SK-N-SH (cell line): ENCODE data around the gene SH3RF2. TPM values are rescaled to one million over a fixed set of nuclear protein-coding genes. Genes with fewer than 3 reads are reported as not detected.

ENCODE experiments used
- EP300 ChIP-seq, 2 experiments: IDR thresholded peaks; 2 replicates each; pipeline versions ENCODE4 v1.4.0 to v1.6.1; 2012; ENCODE audit warnings: borderline replicate concordance in 1 of 2, low read depth in 1 of 2, low read length in 1 of 2
- EZH2phosphoT487 ChIP-seq: fragments of 200-600 bp; sonication (generic); IDR thresholded peaks from 2 replicates; pipeline ENCODE4 v1.6.1; 2017; ENCODE audit warnings: low read depth, mixed run types, mild to moderate bottlenecking, antibody characterized with exemption, moderate library complexity, borderline replicate concordance
- FOSL2 ChIP-seq: IDR thresholded peaks from 2 replicates; pipeline ENCODE4 v1.4.0; 2012; ENCODE audit warnings: low read depth, mild to moderate bottlenecking, moderate library complexity, borderline replicate concordance
- FOXJ3 ChIP-seq: sonication (generic); formaldehyde crosslinking; IDR thresholded peaks from 2 replicates; pipeline ENCODE4 v1.5.1; 2020; ENCODE audit warnings: mild to moderate bottlenecking, missing genetic modification reagents
- FOXM1 ChIP-seq: IDR thresholded peaks from 2 replicates; pipeline ENCODE4 v1.4.0; 2012; ENCODE audit warnings: low read depth, mild to moderate bottlenecking
- GABPA ChIP-seq: IDR thresholded peaks from 2 replicates; pipeline ENCODE4 v1.4.0; 2012; ENCODE audit warnings: low read depth, mild to moderate bottlenecking
- JUND ChIP-seq: IDR thresholded peaks from 2 replicates; pipeline ENCODE4 v1.4.0; 2012
- MEF2A ChIP-seq: IDR thresholded peaks from 2 replicates; pipeline ENCODE4 v1.4.0; 2012; ENCODE audit warnings: low read depth, borderline replicate concordance
- NRF1 ChIP-seq: IDR thresholded peaks from 2 replicates; pipeline ENCODE4 v1.6.1; 2012; ENCODE audit warnings: low read depth, mild to moderate bottlenecking, low read length
- POLR2AphosphoS5 ChIP-seq: IDR thresholded peaks from 2 replicates; pipeline ENCODE4 v1.6.1; 2012; ENCODE audit warnings: low read depth, low read length
- RAD21 ChIP-seq: IDR thresholded peaks from 2 replicates; pipeline ENCODE4 v1.6.1; 2012; ENCODE audit warnings: mild to moderate bottlenecking, low read length
- RFX5 ChIP-seq: IDR thresholded peaks from 2 replicates; pipeline ENCODE4 v1.6.1; 2012; ENCODE audit warnings: mild to moderate bottlenecking, improper control_type of control experiment, low read length
- RXRA ChIP-seq: IDR thresholded peaks from 2 replicates; pipeline ENCODE4 v1.4.0; 2012; ENCODE audit warnings: low read depth, mild to moderate bottlenecking, borderline replicate concordance
- SIN3A ChIP-seq: IDR thresholded peaks from 2 replicates; pipeline ENCODE4 v1.6.1; 2012; ENCODE audit warnings: low read depth, mild to moderate bottlenecking, low read length, moderate library complexity, borderline replicate concordance
- TAF1 ChIP-seq: IDR thresholded peaks from 2 replicates; pipeline ENCODE4 v1.6.1; 2012; ENCODE audit warnings: low read depth, mild to moderate bottlenecking, low read length, moderate library complexity, borderline replicate concordance
- TCF12 ChIP-seq: IDR thresholded peaks from 2 replicates; pipeline ENCODE4 v1.4.0; 2012
- TEAD4 ChIP-seq: IDR thresholded peaks from 2 replicates; pipeline ENCODE4 v1.4.0; 2012; ENCODE audit warnings: mild to moderate bottlenecking, borderline replicate concordance; ENCODE audit not compliant: insufficient read depth
- YY1 ChIP-seq: IDR thresholded peaks from 2 replicates; pipeline ENCODE4 v1.4.0; 2012; ENCODE audit warnings: low read depth, mild to moderate bottlenecking
- polyA plus RNA-seq, 3 experiments: library from polyadenylated mRNA; depleted of rRNA; stranded (reverse); fragments of >200 nt; gene quantifications; 2 replicates each; pipeline ENCODE4 v1.2.3, GENCODE V29; 2012
- TF ChIP-seq, protein P1 (sequence below): IDR thresholded peaks from 2 replicates; pipeline ENCODE4 v1.6.1; 2012; ENCODE audit warnings: mild to moderate bottlenecking, low read depth, low read length, moderate library complexity
- TF ChIP-seq, protein P2 (sequence below): IDR thresholded peaks from 2 replicates; pipeline ENCODE4 v1.4.0; 2012; ENCODE audit warnings: low read depth, borderline replicate concordance
- TF ChIP-seq, protein P3 (sequence below): IDR thresholded peaks from 2 replicates; pipeline ENCODE4 v1.4.0; 2012; ENCODE audit warnings: low read depth, borderline replicate concordance
- TF ChIP-seq, protein P4 (sequence below): fragments of 150-350 bp; IDR thresholded peaks from 2 replicates; pipeline ENCODE4 v1.6.1; 2017; ENCODE audit warnings: antibody characterized with exemption, low read length, low read depth, borderline replicate concordance

SH3RF2 gene
- polyA plus RNA-seq, 1 of the 3 experiments (the other 2 are of a cell fraction) = 0.87 TPM

DNA sequence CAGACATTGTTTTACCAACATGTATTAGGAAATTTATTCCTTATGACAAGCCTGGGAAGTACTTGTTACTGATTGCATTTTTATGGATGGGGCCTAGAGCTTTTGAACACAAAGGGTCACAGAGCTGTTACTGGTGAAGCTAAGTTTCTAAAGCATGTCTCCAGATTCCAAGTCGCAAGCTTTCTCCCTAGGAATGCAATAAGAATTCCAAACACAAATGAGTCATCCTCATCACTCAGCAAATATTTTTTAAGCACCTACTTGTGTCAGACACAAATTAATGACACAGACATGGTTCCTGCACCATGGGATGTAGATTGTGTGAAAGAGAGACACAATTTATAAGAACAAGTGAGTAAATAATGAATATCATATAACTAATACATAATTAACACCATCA is 11.0 kb upstream of the SH3RF2 start (continued):
- TF ChIP-seq, protein P1, sequence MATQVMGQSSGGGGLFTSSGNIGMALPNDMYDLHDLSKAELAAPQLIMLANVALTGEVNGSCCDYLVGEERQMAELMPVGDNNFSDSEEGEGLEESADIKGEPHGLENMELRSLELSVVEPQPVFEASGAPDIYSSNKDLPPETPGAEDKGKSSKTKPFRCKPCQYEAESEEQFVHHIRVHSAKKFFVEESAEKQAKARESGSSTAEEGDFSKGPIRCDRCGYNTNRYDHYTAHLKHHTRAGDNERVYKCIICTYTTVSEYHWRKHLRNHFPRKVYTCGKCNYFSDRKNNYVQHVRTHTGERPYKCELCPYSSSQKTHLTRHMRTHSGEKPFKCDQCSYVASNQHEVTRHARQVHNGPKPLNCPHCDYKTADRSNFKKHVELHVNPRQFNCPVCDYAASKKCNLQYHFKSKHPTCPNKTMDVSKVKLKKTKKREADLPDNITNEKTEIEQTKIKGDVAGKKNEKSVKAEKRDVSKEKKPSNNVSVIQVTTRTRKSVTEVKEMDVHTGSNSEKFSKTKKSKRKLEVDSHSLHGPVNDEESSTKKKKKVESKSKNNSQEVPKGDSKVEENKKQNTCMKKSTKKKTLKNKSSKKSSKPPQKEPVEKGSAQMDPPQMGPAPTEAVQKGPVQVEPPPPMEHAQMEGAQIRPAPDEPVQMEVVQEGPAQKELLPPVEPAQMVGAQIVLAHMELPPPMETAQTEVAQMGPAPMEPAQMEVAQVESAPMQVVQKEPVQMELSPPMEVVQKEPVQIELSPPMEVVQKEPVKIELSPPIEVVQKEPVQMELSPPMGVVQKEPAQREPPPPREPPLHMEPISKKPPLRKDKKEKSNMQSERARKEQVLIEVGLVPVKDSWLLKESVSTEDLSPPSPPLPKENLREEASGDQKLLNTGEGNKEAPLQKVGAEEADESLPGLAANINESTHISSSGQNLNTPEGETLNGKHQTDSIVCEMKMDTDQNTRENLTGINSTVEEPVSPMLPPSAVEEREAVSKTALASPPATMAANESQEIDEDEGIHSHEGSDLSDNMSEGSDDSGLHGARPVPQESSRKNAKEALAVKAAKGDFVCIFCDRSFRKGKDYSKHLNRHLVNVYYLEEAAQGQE = no peak
- TF ChIP-seq TAF1 (no peak), RAD21 (no peak), RFX5 (no peak), FOXM1 (no peak), GABPA (no peak), POLR2AphosphoS5 (peak; percentile 68), FOSL2 (peak; percentile 94), YY1 (no peak), NRF1 (no peak), TCF12 (peak; percentile 80), SIN3A (0 out of 2 replicates have a peak, but pooled peaks have one; percentile 32), TEAD4 (peak; percentile 93), EZH2phosphoT487 (no peak), EP300 (IDR thresholded peaks at IDR 0.05; ENCODE audit: borderline replicate concordance in 1 of 2, low read depth in 1 of 2, low read length in 1 of 2) (peak in 1 of 2 experiments; percentile 65; a peak in 1 of 4 replicates), FOXJ3 (CRISPR knock-in tag) (no peak), JUND (peak; percentile 90), MEF2A (no peak), RXRA (no peak; the same call in 1 of the 2 replicates)
- TF ChIP-seq, protein P2, sequence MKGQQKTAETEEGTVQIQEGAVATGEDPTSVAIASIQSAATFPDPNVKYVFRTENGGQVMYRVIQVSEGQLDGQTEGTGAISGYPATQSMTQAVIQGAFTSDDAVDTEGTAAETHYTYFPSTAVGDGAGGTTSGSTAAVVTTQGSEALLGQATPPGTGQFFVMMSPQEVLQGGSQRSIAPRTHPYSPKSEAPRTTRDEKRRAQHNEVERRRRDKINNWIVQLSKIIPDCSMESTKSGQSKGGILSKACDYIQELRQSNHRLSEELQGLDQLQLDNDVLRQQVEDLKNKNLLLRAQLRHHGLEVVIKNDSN = no peak
- TF ChIP-seq, protein P3, sequence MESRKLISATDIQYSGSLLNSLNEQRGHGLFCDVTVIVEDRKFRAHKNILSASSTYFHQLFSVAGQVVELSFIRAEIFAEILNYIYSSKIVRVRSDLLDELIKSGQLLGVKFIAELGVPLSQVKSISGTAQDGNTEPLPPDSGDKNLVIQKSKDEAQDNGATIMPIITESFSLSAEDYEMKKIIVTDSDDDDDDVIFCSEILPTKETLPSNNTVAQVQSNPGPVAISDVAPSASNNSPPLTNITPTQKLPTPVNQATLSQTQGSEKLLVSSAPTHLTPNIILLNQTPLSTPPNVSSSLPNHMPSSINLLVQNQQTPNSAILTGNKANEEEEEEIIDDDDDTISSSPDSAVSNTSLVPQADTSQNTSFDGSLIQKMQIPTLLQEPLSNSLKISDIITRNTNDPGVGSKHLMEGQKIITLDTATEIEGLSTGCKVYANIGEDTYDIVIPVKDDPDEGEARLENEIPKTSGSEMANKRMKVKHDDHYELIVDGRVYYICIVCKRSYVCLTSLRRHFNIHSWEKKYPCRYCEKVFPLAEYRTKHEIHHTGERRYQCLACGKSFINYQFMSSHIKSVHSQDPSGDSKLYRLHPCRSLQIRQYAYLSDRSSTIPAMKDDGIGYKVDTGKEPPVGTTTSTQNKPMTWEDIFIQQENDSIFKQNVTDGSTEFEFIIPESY = no peak
- TF ChIP-seq, protein P4, sequence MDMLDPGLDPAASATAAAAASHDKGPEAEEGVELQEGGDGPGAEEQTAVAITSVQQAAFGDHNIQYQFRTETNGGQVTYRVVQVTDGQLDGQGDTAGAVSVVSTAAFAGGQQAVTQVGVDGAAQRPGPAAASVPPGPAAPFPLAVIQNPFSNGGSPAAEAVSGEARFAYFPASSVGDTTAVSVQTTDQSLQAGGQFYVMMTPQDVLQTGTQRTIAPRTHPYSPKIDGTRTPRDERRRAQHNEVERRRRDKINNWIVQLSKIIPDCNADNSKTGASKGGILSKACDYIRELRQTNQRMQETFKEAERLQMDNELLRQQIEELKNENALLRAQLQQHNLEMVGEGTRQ = no peak
